GM04503 (cell line): ENCODE results near the gene OGFRL1.

Experiments
- DNase-seq: peaks from one replicate; pipeline ENCODE4 v3.0.0-alpha.2; 2012; ENCODE audit warnings: low read depth

Gene OGFRL1

DNA sequence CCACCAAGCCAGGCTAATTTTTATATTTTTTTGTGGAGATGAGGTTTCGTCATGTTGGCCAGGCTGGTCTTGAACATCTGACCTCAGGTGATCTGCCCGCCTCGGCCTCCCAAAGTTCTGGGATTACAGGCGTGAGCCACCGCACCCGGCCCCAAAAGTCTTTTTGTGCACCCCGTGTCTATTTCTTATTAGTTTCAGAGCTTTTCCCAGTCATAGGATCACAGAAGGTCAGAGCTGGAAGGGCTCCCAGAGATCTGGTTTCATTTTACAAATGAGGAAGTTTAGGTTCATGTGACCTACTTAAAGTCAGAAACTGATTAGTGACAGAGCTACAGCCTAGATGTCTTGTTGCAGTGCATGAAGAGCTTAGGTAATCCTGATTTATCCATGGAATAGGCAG, 1.6 kb upstream of the OGFRL1 start:
- DNase-seq = peak; percentile 39

- no peak for DNase-seq
These were observed 734 bp upstream of the OGFRL1 start for GRCh38 chr6:71287926-71288227.

DNA sequence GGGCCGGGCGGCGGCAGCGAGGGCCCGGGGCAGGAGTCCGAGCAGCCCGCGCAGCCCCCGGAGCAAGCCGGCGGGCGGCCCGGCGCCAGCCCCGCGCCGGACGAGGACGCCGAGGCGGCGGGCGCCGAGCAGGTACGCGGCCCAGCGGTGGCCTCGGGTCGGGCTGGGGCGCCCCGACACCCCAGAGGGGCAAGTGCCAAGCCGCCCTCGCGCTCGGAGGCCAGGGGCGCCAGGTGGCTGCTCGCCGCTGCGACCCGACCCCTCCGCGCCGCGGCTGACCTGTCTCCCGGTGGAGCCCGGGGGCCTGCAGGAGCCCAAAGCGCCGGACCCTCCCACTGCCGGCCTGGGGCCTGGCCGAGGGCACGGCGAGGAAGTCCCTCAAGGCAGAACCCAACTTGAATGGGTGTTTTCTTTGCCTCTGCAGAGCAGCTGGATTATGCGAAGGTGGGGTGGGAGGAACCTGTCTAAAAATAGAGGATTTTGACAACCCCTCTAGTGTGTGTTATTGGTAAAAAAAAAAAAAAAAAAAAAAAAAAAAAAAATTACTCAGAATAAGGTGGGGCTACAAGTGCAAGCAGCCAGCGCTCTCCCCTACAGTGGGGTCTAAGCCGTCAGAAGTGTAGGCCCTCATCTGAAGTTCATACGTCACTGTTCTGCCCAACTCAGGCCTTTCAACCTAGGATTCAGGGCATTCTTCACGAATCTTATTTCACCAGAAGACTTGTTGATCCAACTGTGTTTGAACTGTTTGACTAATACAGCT, 609 bp downstream of the OGFRL1 start:
- DNase-seq = no peak

DNA sequence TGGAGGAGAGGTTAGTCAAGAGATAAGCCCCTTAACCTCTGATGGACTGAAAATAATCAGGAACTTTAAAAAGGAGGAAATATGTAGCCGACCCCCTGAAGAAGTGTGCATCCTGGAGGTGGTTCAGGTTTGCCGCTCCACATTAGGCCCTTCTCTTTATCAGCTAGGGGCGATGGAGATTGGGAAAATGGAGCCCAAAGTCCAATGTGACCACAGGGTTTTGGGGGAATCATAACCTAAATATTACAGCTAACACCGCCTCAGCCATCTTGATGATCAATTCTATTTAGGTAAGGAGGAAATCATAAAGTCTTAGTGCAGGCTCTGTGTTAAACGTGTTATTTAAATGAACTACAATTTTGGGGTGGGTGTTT, 1.2 kb downstream of the OGFRL1 start:
- DNase-seq = no peak

DNA sequence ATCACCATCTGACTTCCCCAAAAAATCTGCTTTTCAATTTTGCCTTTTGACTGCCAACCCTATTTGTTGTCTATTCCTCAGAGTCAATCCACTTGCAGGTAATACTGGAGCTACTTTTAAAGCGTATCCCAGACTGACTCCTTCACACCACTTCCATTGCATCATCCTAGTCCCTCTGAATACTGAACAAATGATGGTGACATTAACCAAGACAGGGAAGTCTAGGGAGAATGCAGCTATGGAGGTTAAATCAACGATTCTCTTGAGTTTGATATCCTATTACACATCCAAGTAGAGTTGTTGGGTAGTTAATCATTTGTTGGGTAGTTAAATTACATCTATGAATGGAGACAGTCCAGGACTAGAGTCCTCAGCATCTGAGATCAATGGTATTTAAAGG, 2.0 kb downstream of the OGFRL1 start:
- no peak for DNase-seq

- no peak for DNase-seq
These were observed 3.4 kb downstream of the OGFRL1 start for GRCh38 chr6:71292001-71292400.

DNA sequence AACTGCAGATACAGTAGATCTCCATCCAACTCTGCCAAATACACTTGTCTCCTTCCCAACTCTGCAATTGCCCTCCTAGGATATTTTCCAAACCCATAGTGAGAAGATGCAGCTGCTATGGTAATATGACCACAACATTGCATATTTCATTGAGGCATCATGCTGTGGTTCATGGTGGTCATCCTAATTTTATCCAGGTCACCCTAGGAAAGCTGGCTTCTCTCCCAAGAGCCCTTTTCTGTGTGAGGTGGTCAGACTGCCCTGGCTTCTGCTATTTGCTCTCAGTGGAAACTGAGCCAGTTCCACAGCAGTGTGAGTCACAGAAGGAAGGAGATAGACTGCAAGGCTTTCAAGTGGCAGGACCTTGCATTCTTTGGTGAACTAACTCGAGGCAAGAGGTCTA, 5.5 kb downstream of the OGFRL1 start:
- peak; percentile 97 for DNase-seq

DNA sequence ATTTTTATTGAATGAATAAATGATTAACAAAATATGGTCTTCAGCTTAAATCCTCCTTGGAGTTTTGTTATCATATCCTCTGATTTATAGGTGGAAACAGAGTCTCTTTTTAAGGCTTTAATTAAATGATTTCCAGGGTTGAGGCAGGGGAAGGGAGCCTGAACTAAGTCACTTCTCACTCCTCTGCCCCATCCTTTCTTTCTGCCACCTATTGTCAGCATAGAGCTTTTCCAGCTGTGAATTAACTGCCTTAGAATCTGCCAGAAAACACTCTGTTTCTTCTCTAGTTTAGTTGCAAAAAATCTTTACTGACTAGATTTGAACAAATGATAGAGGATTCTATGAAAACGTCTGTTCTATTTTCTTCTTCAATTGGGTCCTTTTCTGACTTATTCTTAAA, 9.8 kb downstream of the OGFRL1 start:
- DNase-seq = no peak

DNA sequence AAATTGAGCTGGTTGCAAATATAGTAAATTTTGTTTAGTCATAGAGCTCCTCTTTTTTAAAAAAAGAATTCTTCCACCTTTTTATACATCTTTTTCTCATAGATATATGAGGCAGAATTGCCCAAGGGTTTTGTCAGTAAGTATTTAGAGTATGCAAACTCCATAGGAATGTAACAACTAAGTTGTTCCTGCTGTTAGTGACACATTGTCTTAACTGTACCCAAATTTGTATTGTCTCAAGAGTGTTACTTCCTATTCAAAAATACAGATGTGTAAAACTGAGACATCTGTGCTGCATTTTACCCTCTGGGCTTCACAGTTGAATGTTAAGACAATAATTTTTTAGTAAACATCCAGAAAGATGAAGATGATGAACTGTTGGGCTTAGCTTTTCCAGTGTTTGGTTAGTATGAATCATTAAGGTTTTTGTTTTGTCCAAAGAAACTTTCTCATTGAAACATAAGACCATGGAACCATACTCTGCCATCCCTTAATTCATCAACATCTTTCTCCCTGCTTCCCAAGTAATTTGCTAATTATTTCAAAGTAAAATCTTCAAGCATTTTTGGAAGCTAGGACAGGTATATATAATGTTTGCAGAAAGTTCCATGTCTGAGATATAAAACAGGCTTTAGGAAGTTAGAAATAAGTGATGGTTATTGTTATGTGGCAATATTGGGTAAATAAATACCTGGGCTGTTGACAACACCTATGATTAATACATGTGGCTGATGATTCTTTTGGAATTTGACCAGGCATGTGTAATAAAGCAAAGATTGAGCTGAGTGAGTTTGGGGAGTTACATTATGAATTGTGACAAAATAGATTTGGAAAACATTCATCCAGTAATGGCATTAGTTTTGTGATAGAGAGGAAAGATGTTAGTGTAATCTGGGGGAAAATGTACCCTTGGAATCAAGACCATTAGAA, 11.2 kb downstream of the OGFRL1 start:
- no peak for DNase-seq

DNA sequence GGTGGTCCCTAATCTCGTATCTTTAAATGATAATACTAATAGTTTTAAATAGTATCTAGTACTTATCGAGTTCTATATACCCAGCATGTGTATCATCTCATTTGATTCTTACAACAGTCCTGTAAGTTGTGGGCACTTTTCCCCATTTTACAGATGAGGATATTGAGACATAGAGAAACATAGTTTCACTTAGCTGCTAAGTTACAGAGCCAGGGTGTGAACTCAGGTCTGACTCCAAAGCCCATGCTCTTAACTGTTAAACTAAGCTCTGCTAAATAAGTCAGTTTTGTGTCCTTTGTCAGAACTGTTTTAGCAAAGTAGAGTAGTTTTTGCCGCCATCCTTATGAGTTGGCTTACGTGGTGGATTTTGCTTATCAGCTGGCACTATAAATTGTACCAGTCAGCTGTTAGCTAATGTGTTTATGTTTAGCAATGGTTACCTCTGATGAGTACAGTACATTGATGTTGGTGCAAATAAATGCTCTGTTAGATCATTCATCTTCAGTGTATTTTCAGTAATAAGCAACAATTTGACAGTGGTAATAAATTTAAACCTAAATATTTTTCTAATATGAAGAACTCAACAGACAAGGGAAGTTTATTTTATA, 12.1 kb downstream of the OGFRL1 start:
- no peak for DNase-seq

DNA sequence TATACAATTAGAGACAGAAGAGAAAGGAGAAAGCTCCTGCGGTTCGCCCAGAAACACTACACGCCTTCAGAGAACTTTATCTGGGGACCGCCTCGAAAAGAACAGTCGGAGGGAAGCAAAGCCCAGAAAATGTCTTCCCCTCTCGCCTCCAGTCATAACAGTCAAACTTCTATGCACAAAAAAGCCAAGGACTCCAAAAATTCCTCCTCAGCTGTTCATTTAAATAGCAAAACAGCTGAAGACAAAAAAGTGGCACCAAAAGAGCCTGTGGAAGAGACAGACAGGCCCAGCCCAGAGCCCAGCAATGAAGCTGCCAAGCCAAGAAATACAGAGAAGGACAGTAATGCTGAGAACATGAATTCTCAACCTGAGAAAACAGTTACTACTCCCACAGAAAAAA, 12.9 kb downstream of the OGFRL1 start:
- DNase-seq = no peak

DNA sequence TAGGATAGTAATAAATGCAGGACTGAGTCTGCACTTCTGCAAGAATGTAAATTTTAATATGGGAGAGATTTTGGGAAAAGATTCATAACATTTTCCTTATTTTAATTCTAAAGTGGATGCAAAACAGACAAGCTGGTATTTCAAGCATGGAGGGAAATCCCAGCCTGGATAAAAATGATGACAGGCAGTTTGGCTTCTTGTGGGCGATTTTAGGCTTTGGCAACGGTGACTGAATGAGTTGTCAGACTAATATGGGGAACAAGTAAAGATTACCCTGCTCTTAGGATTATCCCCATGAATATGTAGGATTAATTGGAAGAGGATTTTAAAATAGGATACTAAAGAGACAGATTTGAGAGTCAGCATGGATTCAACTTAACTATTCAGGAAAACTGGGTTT, 21.0 kb downstream of the OGFRL1 start:
- DNase-seq = no peak

DNA sequence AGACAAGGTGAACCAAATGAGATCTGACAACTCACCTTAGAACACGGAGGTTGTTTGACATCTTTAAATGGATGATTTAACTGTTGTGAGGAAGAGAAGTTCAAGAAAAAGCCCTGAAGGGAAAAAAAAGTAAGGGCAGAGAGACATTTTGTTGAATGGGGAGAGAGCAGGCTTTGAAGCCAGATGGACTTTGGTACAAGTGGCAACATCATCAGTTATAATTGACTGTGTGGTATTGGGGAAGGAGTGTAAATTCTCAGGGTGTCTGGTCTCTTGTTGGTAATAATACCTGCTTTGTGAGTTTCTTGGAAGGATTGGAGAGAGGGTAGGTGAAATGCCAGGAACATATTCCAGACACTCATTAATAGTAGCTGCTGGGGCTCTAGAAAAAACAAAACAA, 21.6 kb downstream of the OGFRL1 start:
- no peak for DNase-seq

- DNase-seq = no peak
These were observed 23.5 kb downstream of the OGFRL1 start for GRCh38 chr6:71312089-71312488.

DNA sequence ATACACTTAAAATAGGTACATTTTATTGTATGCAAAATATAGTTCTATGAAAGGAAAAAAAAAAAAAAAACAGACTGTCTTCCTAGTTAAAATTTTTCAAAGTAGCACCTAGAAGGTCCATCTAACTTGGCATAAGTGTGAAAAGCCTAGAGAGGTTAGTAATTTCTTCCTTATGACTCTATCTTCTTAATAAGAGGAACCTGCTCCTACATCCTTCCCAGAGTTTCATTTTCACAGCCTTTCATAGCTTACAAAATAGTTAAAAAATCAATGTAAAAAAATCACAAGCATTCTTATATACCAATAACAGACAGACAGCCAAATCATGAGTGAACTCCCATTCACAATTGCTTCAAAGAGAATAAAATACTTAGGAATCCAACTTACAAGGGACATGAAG, 28.8 kb downstream of the OGFRL1 start:
- no peak for DNase-seq

GRCh38 chr6:71320041-71320440, 31.4 kb downstream of the OGFRL1 start:
- DNase-seq = no peak

DNA sequence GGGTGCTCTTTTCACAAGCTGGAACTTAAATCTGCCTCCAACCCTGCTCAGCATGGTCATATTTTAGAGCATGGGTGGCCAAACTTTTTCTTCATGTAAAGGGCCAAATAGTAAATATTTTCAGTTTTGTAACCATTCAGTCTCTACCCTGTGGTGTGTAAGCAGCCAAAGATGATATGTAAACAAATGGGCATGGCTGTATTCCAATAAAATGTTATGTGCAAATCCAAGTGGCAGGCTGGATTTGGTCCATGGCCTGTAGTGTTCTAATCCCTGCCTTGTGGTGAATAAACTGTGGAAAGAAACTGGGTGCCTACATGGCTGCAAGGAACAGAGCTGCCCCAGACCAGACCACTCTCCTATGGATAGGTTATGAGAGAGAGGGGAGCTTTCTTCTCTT, 32.7 kb downstream of the OGFRL1 start:
- no peak for DNase-seq

DNA sequence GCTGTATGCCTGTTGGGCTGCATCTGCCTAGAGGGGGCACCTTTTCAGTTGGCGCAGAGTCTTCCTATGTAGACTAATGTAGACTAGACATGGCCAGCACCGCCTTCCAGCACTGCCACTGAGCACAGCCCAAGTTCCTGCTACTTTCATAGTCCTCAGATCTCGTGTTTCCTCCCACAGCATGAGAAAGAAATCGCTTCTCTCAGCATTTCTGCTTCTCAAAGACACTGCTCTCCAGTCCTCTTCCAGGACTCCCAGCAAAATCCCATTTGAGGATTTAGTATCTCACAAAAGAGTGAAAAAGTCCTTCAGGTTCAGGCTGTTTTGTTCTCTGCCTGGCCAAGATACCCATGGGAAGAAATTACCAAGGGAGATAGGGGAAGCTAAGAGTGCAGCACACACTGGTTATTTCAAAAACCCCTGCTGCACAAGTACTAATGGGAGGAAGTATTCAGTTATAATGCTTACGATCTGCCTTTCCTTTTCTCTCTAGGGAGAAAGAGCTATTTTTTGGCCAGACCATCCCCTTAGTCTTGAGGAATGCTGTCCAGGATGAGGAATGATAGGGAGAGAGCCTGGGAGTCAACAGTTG, 35.7 kb downstream of the OGFRL1 start:
- DNase-seq = no peak

- no peak for DNase-seq
These were observed 38.0 kb downstream of the OGFRL1 start for GRCh38 chr6:71326611-71327010.

- DNase-seq = no peak
These were observed 41.9 kb downstream of the OGFRL1 start for GRCh38 chr6:71330501-71330900.

DNA sequence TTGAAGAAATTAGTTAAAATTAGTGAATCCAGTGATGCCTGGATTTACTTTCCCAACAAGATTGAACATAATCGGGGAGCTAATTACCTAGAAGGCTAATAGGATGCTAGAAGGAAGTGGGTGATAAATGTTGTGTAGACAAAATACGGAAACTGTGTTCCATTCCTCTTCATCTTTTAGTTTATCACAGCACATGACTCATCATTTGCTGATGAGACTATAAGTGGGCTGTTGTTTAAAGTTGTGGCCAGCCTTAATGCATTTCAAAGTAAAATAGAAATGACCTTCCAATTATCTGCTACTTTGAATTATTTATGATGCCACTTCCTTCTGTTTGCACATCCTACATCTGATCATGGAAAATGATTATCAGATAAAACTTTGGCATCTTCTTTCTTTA, 43.4 kb downstream of the OGFRL1 start:
- no peak for DNase-seq

DNA sequence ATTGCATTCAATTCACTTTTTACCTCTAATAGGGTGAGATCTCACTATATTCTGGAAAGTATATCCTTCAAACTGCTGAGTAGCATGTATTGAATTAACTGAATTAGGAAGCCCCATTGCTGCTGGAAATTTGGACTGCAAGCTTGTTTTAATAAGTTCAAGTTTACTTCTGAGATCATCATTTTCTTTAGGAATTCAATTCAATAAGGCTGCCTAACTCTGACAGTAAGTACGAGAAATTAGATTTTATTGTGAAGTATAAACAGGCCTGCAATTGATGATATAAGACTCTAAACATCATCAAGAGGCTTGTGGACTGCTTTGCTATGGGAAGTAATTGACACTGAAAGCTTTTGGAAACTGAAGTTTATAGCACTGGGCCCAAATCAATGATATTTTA, 44.4 kb downstream of the OGFRL1 start:
- DNase-seq = no peak

DNA sequence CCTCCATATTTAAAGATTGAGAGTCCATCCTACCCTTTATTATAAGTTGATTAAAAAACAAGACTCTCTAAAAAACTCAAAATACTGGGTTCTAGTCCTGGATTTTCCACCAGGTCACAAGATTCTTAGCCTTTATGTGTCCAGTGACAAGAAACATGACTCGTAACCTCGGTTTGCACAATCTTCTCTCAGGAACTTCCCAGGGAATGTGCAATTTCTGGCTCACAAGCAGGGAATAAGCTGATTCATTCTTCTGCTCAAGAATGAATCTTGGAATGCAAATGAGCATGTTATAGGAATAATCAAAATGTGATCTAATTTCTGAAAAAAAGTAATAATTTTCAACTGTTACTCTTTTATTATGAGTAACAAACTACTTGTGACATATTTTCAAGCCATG, 45.1 kb downstream of the OGFRL1 start:
- DNase-seq = peak; percentile 86
